GM18520 (cell line): ENCODE results near the gene SMAD7.
"Not testable (repeated sequence)": the region's sequence is repeated elsewhere in the genome, so short reads cannot be mapped to it uniquely, and the experiment has no call there.

Experiments used
- ATAC-seq: cut with Tn5 transposase; IDR thresholded peaks from one replicate; pipeline ENCODE4 v1.9.1; 2021; ENCODE audit not compliant: unreplicated experiment

SMAD7 gene

GRCh38 chr18:48885924-48886400, 64.8 kb downstream of the SMAD7 start:
- ATAC-seq: no peak

GRCh38 chr18:48885266-48885923, 65.4 kb downstream of the SMAD7 start:
- ATAC-seq: no peak

DNA sequence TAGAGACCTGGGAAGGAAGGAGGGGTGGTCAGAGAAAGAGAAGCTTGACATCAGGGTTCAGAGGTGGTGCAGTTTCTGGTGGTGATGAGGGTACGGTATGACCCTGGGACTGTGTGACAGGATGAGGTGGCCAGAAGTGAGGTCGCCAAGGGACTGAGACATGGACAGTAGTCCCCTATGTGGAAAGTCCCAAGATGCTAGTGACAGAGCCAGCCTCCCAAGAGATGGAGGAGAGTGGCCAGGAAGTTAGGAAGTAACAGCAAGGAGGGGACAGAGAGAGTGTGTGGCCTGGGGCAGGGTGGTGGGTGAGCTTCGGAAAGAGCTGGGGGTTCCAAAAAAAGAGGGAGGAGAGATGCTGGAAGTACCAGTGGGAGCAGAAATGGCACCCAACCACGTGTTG, 66.0 kb downstream of the SMAD7 start:
- no peak for ATAC-seq

DNA sequence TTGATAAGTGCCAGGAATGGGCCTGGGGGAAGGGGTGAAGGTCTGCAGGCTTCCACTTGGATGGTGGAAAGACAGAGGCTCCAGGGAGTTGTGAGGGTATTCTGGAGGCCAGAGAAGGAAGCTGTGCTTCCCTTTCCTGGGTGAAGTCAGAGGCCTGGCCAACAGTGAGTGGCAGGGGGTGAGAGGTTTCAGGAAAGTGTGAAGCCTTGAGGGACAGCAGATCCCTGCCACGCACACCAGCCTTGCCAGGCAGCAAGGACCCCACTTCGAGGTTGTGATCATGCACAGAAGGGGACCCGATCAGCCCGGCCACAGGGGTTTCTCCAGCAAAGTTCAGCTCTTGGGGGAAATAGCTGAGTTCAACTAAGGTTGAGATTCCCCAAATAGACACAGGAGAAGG, 66.5 kb downstream of the SMAD7 start:
- no peak for ATAC-seq

- no peak for ATAC-seq
These were observed 68.4 kb downstream of the SMAD7 start for GRCh38 chr18:48882379-48882778.

DNA sequence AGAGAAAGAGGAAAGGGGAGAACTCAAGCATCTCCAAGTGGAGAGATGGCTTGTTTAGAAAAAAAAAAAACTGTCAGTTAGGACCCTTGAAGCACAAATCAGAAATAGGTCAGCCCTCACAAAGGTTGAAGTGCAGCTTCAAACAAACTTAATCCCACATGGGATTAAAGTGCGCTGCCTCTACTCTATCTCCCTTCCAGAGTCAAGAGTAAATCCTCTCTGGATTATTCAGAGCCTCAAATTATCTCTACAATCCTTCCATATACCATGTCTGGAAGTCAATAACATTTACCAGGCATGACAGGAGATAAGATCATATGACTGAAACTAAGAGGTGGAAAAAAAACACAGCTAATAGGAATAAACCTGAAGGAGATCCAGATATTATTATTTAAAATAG, 69.8 kb downstream of the SMAD7 start:
- ATAC-seq: no peak

- no peak for ATAC-seq
These were observed 71.7 kb downstream of the SMAD7 start for GRCh38 chr18:48879008-48879431.

GRCh38 chr18:48878471-48878870, 72.3 kb downstream of the SMAD7 start:
- ATAC-seq: no peak

- no peak for ATAC-seq
These were observed 72.8 kb downstream of the SMAD7 start for GRCh38 chr18:48877941-48878340.

DNA sequence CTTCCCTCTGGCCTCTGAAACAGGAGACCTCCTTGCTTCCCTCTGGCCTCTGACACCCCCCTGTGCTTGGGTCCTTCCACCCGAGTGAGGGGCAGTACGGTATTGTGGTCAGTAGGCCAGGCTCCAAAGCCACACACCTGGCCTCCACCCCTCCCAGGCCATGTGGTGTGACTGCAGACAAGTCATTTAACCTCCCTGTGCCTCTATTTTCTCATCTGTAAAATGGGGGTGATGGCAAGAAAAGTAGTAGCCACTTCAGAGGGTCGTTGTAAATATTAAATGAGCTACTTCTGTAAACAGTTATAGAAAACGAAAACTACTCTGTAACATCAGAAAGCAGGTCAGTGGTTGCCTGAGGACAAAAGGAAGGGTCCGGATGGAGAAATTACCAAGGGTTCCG, 74.2 kb downstream of the SMAD7 start:
- no peak for ATAC-seq

- no peak for ATAC-seq
These were observed 74.7 kb downstream of the SMAD7 start for GRCh38 chr18:48875942-48876511.

GRCh38 chr18:48875314-48875941, 75.3 kb downstream of the SMAD7 start:
- no peak for ATAC-seq

DNA sequence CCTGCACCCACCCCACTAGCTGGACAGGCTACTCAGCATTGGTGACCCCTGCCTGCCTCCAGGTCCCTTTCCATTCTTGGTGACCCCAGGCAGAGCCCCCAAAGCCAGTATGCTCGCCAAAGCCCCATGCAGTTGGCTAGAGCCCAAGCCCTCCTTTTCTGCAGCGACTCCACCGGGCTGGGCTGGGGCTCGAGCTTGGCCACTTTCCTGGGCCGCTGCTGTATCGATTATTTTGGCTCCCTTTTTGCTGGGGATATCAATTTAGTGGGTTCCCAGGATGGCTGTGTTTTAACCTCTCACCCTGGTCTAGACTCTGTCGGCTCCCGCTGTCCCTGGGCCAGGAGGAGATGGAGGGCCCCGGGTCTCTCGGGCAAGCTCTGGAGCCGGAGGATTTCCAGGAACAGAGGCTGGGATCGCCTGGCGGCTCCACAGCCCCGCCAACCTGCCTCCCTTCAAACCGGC, 76.0 kb downstream of the SMAD7 start:
- no peak for ATAC-seq

GRCh38 chr18:48874233-48874632, 76.5 kb downstream of the SMAD7 start:
- no peak for ATAC-seq

- no peak for ATAC-seq
These were observed 78.3 kb downstream of the SMAD7 start for GRCh38 chr18:48872234-48873145.

DNA sequence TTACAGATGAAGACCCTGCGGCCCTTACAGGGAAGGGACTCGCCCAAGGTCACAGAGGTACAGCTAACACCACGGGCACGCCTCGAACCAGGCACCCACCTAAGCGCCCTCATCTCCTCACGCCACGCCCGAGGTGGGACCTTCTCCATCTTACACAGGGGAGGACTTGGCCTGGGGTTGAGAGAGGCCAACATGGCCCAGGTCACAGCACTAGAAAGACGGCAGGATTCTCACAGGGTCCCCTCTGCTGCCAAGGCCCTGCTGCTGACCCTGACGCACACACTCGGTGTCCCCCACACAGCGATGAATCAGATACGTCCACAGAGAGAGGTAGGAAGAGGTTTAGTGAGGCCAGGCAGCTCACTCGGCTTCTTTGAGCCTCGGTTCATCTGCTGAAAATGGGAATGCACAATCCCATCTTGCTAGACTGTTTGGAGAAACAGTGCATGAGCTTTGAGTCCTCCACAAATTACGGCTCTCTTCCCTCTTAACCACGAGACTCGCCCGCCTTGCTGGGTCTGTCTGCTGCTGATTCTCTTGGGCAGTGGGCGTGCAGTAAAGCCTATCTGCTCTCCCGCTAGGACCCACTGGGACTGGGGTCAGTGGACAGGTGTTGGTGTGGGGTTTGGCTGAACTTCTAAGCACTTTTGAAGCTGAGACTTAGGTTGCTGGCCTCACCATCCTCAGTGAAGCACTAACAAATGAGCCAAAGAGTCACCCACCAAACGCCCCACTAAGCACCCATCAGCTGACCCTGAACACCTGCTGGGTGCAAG, 79.2 kb downstream of the SMAD7 start:
- ATAC-seq: no peak

GRCh38 chr18:48870926-48871325, 79.8 kb downstream of the SMAD7 start:
- not testable (repeated sequence) for ATAC-seq
